ENCODE results near the gene NSG2.
"Not testable (repeated sequence)": the region's sequence is repeated elsewhere in the genome, so short reads cannot be mapped to it uniquely, and the experiment has no call there.

The NSG2 gene

GRCh38 chr5:174102574-174102973 is 57.1 kb downstream of the NSG2 start:
- DNase-seq (ENCODE audit: low spot score), result not testable (repeated sequence)

- DNase-seq (ENCODE audit: low spot score), result no peak
These were observed 61.6 kb downstream of the NSG2 start for GRCh38 chr5:174106997-174107655.

GRCh38 chr5:174108745-174109144 is 63.2 kb downstream of the NSG2 start:
- DNase-seq (ENCODE audit: low spot score), result no peak

GRCh38 chr5:174109698-174110260 is 64.3 kb downstream of the NSG2 start:
- DNase-seq (ENCODE audit: low spot score), result no peak

- no peak for DNase-seq (ENCODE audit: low spot score)
These were observed 64.8 kb downstream of the NSG2 start for GRCh38 chr5:174110310-174110709.

- DNase-seq (ENCODE audit: low spot score), result no peak
These were observed 65.9 kb downstream of the NSG2 start for GRCh38 chr5:174111287-174111973.

- no peak for DNase-seq (ENCODE audit: low spot score)
These were observed 69.7 kb downstream of the NSG2 start for GRCh38 chr5:174115226-174115625.

DNA sequence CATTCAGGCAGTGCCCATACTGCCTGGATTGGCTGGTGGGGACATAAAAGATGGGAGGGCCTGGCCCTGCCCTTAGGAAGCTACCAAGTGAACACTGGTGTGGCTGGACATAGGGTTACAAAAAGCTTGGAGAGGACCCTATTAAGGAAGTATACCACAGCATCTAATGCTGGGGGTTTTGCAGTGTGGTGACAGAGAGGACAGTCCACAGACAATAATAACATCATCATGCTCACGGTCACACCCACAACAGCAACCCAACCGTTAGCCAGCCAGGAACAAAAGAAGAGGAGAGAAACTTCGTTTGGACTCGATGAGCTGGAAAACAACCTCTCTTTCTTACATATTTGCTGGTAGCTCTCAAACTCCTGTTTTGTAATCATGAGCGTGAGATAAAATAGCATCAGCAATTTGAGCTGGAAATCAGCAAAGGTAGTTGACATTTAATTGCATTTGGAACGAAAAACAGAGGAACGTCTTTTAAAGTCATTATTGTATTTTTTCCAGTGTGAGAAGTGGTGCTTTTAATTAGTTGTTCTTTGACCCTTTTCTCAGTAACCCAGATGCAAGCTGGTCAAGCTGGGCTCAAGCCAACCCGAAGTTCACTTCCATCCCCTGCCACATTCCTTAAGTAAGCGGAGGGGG is 73.4 kb downstream of the NSG2 start:
- DNase-seq (ENCODE audit: low spot score), result no peak

DNA sequence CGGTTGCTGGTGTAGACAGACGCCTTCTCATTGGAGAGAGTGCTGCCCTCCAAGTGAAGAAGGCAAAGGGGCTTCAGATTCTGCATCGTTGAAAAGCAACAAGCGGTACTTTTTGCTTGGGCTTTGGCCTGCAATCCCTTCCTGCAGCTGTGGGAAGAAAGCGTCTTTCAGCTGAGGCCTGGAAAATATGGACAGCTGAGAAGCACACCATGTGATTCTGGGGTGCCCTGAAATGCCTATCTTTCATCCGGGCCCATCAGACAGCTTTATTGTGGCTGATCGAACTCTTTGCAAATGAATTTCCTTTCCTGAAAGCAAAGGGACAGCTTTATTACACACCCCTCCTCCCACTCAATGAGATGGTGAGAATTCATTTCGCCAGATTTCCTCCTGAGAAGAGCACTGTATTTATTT is 74.0 kb downstream of the NSG2 start:
- no peak for DNase-seq (ENCODE audit: low spot score)

GRCh38 chr5:174120401-174121005 is 75.0 kb downstream of the NSG2 start:
- DNase-seq (ENCODE audit: low spot score), result no peak

- DNase-seq (ENCODE audit: low spot score), result no peak
These were observed 89.0 kb downstream of the NSG2 start for GRCh38 chr5:174134545-174134944.

GRCh38 chr5:174139623-174140022 is 94.1 kb downstream of the NSG2 start:
- no peak for DNase-seq (ENCODE audit: low spot score)

DNA sequence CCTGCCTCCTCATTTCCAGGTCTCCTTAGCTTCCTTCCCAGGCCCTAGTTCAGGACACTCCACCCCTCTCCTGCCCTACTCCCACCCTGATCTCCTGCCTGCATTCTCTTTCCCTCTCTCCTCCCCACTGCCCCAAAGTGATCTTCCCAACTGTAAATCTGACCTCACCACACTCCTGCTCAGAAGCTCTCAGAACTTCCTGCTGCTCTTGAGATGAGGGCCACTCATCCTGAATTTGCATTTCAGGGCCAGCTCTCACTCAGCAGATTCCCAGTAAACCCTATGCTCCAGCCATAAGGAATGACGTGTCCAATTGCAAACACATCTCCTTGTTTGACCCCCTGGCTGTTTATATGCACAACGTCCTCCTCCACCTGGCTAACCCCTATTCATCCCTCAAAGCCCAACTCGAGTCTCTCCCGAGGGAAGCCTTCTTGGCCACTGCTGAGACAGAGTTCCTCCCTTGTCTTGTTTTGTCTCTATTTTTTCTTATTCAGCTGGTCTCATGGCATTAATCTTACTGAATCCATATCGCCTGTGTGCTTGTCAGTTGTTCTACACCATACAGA is 95.0 kb downstream of the NSG2 start:
- no peak for DNase-seq (ENCODE audit: low spot score)

DNA sequence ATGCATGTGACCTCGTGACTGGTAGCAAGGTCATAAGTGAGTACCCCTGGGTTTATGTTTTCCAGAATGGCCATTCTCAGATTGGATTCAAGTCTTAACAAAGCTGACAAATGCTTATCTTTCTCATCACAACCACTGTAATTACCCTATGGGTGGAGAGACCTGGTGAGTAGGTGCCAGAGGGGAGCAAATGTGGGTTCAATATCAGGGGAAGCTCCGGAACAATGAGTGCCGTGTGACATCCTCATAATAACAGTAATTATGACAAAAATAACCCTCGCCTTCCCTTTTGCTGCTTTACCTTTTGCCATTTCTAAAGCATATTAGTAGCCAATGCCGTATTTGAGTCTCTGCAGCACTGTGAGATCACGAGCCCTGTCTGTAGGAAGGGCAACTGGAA is 95.9 kb downstream of the NSG2 start:
- no peak for DNase-seq (ENCODE audit: low spot score)

DNA sequence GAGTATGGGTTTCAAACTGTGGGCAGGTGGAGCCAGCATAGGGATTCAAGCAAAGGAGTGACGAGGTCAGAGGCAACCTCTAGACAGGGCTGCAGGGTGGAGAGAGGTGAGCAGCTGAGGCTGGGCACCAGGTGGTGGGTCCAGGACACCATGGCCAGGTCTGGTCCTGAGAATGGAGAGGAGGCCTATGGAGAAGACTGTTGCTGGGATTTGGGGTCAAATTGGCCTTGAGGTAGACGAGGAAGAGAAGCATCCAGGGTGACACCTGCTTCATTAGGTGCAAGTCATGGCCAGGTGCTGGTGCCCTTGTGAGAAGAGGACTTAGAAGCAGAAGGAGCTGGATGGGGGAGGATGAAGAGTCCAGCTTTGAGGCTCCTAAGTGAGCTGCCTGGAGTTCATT is 99.6 kb downstream of the NSG2 start:
- no peak for DNase-seq (ENCODE audit: low spot score)

DNA sequence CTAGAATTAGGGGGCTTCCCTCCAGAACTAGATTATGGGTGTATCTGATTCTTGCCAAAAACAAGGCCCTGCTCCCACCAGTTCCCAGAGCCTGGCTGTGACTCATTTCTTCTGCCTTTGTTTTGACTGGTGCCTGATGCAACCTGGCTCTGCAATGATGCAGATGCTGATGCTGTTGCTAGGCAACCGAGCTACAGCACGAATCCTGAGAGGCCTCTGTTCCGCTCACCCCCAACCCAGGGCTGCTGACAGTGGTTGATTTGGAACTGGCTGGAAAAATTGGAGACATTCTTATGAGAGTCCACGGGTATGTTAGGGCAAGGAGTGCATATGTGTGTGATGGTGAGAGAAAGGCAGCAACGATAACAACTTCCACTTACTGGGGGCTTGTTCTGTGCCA is 100.3 kb downstream of the NSG2 start:
- DNase-seq (ENCODE audit: low spot score), result no peak

DNA sequence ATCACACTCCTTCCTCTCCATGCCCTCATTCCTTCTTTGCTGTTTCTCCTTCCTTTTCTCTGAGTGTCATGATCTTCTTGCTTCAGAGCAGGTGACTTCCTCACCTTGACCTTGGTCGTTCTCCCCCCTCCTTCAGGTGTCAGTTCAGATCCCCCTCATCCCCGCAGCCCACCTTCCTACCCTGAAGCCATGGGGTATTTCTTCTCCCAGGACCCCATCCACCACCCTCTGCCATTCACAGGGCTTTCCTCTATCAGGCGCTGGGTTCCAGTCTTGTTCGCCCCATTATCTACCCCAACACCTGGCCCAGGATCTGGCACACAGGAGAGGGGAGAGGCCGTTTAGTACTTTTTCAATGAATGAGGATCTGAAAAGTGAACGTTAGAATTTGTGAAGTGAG is 101.0 kb downstream of the NSG2 start:
- no peak for DNase-seq (ENCODE audit: low spot score)

GRCh38 chr5:174147012-174147411 is 101.5 kb downstream of the NSG2 start:
- not testable (repeated sequence) for DNase-seq (ENCODE audit: low spot score)

GRCh38 chr5:174147551-174147950 is 102.0 kb downstream of the NSG2 start:
- DNase-seq (ENCODE audit: low spot score), result no peak

DNA sequence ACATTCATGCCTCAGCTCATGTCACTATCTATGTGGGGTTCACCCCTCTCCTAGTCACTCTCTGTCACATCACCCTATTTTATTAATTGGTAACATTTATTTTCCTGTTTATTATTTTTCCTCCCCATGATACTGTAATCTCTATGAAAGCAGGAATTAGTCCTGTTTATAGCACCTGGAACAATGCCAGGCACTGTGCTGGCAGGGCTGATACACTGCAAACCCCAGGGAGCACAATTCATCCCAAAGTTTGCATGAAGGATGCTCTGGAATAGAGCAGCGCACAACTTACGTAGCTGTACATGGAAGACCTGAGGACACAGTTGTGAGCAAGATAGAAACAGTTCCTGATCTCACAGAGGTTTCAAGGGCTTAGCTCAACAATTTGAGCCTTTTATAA is 103.2 kb downstream of the NSG2 start:
- no peak for DNase-seq (ENCODE audit: low spot score)

GRCh38 chr5:174149426-174149825 is 103.9 kb downstream of the NSG2 start:
- DNase-seq (ENCODE audit: low spot score), result no peak

GRCh38 chr5:174149989-174150388 is 104.5 kb downstream of the NSG2 start:
- DNase-seq (ENCODE audit: low spot score), result no peak

Data from LoVo (cell line).